HG02870 (cell line): ENCODE measurements around the gene FIGNL1.
A peak's percentile ranks its signal among the peaks of the same experiment; 100 is the strongest.
"Not testable (repeated sequence)": the region's sequence is repeated elsewhere in the genome, so short reads cannot be mapped to it uniquely, and the experiment has no call there.

ENCODE experiments used
- ATAC-seq: cut with Tn5 transposase; IDR thresholded peaks from one replicate; pipeline ENCODE4 v1.9.1; 2021; ENCODE audit warnings: mild to moderate bottlenecking, moderate library complexity; ENCODE audit not compliant: unreplicated experiment

The FIGNL1 gene

GRCh38 chr7:50471970-50472369, 21.8 kb upstream of the FIGNL1 start:
- ATAC-seq = no peak

DNA sequence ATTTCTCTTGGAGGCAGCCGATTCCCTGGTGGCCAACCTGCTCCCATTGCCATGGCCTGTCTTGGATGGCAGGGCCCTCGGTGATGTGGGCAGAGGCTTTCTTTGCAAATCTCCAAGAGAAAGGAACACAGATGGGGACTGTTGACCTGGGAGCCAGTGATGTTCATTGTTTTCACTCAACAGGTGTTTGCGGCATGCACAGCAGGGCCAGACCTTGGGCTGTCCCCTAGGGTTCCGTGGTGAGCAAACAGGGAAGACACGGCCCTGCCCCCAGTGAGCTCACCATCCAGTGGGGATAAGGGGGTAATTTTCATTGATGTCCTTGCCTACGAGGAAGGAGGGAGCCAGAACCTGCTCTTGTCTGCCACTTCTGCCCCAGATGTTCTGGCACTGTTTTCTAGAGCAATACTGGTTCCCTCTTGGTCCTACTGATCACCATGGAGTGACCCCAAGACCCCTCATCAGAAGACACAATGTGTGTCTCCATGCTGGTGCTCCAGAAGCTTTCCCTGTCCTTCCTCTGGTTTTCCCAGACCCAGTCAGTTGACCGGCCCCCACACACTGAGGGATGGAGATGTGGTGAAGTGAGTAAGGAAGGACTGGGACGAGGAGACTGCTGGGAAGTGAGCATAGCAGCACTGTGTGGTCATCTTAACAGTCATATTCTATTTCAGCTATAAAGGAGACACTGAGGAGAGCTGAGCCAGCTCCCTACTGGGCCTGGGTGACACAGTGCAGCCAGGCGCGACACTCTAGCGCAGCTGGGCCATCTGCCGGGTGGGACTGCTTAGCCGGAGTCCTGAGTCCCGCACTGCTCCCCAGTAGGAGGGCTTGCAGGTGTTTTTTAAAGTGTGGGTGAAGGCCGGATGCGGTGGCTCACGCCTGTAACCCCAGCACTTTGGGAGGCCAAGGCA, 20.4 kb upstream of the FIGNL1 start:
- no peak for ATAC-seq

GRCh38 chr7:50469181-50469580, 19.0 kb upstream of the FIGNL1 start:
- no peak for ATAC-seq

DNA sequence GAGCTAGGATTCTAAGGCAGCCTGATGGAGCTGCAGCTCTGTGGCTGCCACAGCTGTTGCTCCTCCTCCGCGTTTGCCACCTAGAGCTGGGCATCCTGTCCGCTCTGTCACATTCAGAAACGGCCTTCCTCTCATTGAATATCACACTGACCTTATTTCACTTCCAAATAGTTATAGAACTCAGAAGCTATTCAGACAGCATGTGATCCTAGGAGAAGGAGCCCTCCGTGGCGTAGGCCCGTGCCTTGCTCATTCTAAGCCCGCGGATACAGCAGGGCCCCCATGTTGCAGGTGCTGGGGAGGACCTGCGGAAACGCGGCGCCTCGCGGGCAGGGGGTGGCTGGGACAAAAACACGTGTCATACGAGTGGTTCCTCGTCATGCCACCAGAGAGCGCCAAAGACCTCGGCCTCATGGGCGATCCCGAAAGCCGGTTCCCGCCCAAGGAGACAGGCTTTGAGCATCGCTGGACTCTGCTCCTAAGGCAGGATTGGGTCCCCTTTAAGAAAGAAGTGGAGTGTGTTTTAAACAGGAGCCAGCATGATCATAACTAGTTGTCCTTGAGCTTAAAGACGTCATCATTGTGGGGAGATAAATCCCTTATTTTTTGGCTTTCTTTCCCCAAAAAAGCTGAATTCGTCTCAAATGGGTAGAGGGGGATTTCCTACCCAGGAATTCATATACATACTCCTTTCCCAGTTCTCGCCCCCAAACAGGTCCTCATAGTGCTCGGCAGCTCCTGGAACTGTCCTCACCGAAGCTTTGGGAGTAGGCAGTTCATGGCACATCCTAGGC, 17.9 kb upstream of the FIGNL1 start:
- ATAC-seq = peak; percentile 83

GRCh38 chr7:50466815-50467585, 16.9 kb upstream of the FIGNL1 start:
- no peak for ATAC-seq

- ATAC-seq = no peak
Measured at GRCh38 chr7:50463035-50463434, 12.9 kb upstream of the FIGNL1 start.

DNA sequence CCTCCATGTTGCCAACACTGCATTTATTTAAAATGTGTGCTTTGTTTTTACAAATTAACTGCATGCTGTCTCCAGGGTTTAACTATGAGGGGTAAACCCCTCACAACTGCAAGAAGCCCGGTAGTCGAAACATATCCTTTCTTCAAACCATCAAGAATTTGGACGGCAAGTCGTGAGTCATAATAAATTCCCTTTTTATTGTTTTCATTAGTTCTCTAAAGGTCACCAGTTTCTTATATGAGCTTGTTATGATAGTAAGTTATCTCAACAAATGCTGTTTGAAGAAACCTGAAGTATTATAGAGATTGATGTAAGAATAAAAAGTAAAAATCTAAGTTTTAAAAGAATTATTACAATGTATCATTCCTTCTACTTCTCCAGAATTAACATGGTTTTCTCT, 12.2 kb upstream of the FIGNL1 start:
- no peak for ATAC-seq

- ATAC-seq = no peak
Measured at GRCh38 chr7:50461695-50462094, 11.5 kb upstream of the FIGNL1 start.

DNA sequence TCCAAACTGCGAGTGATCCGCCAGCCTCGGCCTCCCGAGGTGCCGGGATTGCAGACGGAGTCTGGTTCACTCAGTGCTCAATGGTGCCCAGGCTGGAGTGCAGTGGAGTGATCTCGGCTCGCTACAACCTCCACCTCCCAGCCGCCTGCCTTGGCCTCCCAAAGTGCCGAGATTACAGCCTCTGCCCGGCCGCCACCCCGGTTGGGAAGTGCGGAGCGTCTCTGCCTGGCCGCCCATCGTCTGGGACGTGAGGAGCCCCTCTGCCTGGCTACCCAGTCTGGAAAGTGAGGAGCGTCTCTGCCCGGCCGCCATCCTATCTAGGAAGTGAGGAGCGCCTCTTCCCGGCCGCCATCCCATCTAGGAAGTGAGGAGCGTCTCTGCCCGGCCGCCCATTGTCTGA, 9.0 kb upstream of the FIGNL1 start:
- not testable (repeated sequence) for ATAC-seq

- ATAC-seq = not testable (repeated sequence)
Measured at GRCh38 chr7:50458651-50459050, 8.5 kb upstream of the FIGNL1 start.

GRCh38 chr7:50456371-50457123, 6.4 kb upstream of the FIGNL1 start:
- no peak for ATAC-seq

DNA sequence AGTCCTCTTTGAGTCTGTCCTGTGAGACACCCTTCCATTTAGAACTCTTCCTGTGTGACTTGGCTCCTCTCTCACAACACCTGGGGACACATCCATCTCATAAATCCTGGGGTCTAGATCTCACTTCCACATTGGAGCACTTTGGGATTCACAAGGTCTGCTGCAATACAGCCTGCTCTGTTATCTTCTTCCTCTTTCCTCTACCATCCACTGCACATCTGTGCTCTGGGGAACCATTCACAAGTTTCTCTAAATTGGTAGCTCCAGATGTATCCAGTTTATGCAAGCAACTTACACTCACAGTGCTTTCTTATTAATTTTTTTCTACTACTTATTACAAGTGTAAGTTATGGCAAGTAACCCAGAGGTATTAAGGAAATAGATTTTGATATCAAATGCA, 5.5 kb upstream of the FIGNL1 start:
- no peak for ATAC-seq

DNA sequence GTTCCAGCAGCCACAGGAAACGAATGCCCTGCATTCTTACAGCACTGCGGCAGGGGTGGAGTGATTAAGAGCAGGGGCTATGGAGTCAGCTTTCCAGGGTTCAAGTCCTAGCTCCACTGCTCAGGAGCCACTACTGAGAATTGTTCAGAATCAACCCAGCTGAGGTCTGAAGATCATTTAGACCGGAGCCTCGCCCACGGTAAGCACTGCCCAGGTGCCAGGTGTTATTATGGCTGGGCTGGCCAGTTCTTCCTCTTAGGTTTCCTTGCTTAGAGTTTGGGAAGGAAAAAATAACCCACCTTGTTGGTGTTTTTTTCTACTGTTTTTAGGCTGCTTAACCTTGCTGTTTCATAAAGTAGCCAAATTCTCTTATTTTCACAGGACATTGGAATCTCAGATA, 4.8 kb upstream of the FIGNL1 start:
- ATAC-seq = no peak

DNA sequence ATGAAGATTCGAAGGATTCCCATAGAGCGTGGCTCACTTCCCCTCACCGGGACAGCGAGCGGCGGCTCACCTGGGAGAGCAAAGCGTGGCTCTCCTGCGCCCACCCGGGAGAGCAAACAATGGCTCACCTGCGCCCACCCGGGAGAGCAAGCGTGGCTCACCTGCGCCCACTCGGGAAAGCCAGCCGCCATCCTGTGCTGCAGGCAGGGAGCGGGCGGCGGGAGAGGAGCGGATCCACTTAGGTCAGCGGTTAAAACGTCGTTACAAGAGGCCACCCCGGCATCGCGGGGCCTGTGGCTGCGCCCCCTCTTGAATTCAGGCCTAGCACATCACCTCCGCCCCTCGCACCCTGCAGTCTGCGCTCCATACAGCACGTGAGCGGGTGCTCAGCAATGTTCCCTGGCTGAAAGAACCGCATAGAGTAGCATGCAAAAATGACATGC, 461 bp upstream of the FIGNL1 start:
- peak; percentile 9 for ATAC-seq

- ATAC-seq = peak; percentile 0
Measured at GRCh38 chr7:50449501-50449880, 659 bp downstream of the FIGNL1 start.

DNA sequence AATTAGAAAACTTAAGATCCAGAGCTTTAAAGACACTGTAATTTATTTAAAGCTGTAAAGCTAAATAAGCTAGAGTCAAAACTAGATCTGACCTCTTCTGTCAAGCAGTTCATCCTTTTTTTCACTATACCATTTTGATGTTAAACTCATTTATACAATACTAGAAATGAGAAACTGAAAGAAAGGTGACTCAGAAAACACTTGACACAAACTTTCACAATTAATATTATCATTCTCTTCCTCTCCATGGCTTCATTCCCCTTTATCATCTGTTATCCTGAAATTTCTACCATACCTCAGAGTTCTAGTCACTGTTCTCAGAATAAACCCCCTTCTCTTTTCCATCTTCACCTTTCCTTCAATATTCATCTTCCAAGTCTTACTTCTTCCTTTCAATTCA, 1.3 kb downstream of the FIGNL1 start:
- ATAC-seq = peak; percentile 41

DNA sequence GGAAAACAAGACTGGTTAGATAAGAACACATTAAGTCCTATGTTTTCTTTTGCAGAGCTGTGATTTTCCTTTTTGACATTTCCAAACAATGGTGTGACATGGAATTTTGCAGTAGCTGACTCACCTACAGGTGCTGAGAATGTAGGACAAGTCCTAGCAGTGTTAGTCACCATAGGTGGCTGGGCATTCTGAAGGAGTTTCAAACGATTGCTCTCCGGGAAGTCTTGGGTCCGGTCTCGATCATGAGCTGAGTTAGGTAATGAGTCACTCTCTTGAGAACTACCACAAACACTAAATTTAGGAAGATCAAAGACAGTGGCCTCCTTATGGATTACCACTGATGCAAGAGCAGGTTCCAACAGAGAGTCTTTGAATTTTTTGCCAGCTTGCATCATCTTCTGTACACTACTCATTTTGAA, 3.6 kb downstream of the FIGNL1 start:
- peak; percentile 42 for ATAC-seq

DNA sequence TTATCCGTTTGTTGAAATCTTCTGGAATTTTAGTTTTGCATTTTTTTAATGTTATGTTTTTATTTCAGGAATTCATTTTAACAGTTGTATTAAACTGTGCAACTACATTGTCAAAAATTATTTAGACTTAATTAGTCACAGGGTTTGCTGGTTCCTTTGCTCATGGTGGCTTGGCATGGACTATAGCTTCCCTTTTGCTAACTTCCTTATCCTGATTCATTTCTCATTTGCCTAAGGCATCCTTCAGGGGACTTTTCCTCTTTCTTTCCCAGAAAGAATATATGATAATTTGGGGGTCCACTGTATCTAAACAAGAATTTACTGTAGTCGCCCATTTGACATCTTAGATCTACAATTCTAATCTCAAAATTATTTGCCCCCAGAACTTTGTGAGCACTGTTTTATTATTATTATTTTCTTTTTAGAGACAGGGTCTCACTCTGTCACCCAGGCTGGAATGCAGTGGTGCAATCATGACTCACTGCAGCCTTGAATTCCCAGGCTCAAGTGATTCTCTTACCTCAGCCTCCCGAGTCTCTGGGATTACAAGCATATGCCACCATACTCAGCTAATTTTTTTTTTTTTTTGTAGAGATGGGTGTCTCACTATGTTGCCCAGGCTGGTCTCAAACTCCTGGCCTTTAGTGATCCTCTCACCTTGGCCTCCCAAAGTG, 13.9 kb downstream of the FIGNL1 start:
- no peak for ATAC-seq

DNA sequence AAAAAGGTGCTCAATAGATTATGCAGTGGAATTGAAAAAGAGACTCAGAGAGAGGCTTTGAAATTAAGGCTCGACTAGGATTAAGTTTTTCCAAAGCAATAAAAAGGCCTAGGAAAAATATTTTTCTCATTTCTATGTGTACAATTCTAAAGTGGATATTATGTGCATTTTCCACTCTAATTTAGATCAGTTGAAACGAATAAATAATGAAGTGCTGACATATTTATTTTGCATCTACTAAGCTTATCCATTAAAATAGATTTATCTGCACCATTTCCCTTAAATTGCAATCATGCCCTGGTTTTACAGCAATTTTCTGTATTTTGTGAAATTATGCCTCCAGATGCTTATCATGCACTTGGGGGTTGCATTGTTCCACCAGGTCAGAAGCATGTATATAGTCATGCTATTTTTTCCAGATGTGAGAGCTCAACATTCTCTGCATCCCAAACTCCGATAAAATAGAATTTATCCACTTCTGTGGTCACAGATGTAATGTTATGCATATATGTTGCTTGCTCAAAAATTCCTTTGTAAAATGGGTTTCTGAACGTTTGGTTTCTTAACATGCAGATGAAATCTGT, 18.3 kb downstream of the FIGNL1 start:
- no peak for ATAC-seq

GRCh38 chr7:50431316-50431715, 18.8 kb downstream of the FIGNL1 start:
- ATAC-seq = no peak
